Activated naive CD4-positive, alpha-beta T cell treated with anti-CD3 and anti-CD28 coated beads, Interleukin-2, amount 10 ng/mL, durations not matched to agents 7 days and 5 days (primary cell): ENCODE data around the gene SLA2.
"Not testable (repeated sequence)": the region's sequence is repeated elsewhere in the genome, so short reads cannot be mapped to it uniquely, and the experiment has no call there.

Source experiments
- CTCF ChIA-PET: fragments of 350-600 bp; sonication (Branson Sonifier 250); formaldehyde crosslinking; loops from one replicate; lab custom pipeline; 2021; ENCODE audit warnings: antibody characterized with exemption; lab: Charles Lee
- DNase-seq: peaks from one replicate; pipeline ENCODE4 v3.0.0-alpha.2; 2020
- H3K27ac Mint-ChIP-seq: one replicate; pipeline ENCODE4 v1.8.0; 2021; ENCODE audit warnings: mild to moderate bottlenecking, moderate library complexity, mixed read lengths
- H3K27me3 Mint-ChIP-seq: one replicate; pipeline ENCODE4 v1.8.0; 2021; ENCODE audit warnings: mild to moderate bottlenecking, mixed read lengths
- H3K36me3 Mint-ChIP-seq: one replicate; pipeline ENCODE4 v1.8.0; 2021; ENCODE audit warnings: mixed read lengths
- H3K4me1 Mint-ChIP-seq: one replicate; pipeline ENCODE4 v1.8.0; 2021; ENCODE audit warnings: mixed read lengths
- H3K4me3 Mint-ChIP-seq: one replicate; pipeline ENCODE4 v1.8.0; 2021; ENCODE audit warnings: mild to moderate bottlenecking, moderate library complexity, mixed read lengths
- H3K9me3 Mint-ChIP-seq: one replicate; pipeline ENCODE4 v1.8.0; 2021; ENCODE audit warnings: mixed read lengths

The SLA2 gene

DNA sequence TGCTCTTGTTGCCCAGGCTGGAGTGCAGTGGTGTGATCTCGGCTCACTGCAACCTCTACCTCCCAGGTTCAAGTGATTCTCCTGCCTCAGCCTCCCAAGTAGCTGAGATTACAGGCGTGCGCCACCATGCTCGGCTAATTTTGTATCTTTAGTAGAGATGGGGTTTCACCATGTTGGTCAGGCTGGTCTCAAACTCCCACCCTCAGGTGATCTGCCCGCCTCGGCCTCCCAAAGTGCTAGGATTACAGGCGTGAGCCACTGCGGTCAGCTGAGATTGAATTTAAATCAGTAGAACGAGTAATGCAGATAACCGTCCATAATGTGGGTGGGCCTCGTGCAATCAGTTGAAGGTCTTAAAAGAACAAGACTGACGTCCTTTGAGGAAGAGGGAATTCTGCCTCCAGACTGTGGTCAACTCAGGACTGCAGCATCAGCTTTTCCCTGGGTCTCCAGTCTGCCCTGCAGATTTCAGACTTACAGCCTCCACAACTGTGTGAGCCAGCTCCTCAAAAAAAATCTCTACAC, 7.1 kb downstream of the SLA2 start:
- not testable (repeated sequence) for H3K27me3 Mint-ChIP-seq, DNase-seq, H3K9me3 Mint-ChIP-seq, H3K4me3 Mint-ChIP-seq
- Mint-ChIP-seq H3K27ac (peak overlapping the region; percentile 37), H3K36me3 (peaks cover 55% of the 10 kb centered on the region), H3K4me1 (peaks cover 35% of the 10 kb centered on the region)
- CTCF ChIA-PET, result interaction anchor here (0.6 kb wide), 1 partner anchor 1426 kb away, joined by 3 read pairs; no protein-coding TSS in a partner anchor

DNA sequence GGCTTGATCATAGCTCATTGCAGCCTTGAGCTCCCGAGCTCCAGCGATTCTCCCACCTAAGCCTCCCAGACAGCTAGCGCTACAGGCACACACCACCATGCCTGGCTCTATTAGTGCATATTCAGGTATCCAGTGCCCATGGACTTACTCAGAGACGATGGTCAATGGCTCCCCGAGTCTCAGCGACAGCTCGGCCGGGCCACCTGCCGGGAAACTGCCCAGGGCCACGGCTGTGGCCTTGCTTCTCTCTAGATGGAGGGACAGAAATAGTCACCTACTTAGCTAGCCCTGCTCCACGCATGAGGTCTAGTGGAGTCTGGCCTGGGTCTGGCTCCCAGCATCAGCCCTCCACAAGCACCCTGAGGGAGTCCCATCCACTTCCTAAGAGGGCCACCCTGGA, 11.7 kb downstream of the SLA2 start:
- peaks cover 35% of the 10 kb centered on the region for H3K4me1 Mint-ChIP-seq
- DNase-seq, result no peak
- H3K36me3 Mint-ChIP-seq, result peaks cover 60% of the 10 kb centered on the region
- H3K27me3 Mint-ChIP-seq, result no peaks in the 10 kb centered on the region
- CTCF ChIA-PET, result interaction anchor here (0.9 to 1.5 kb wide), 2 partner anchors 8 to 123 kb away, joined by 3 to 4 read pairs; no protein-coding TSS in a partner anchor
- H3K9me3 Mint-ChIP-seq, result no peaks in the 10 kb centered on the region
- H3K27ac Mint-ChIP-seq, result peak overlapping the region; percentile 47
- no peak overlapping the region for H3K4me3 Mint-ChIP-seq

DNA sequence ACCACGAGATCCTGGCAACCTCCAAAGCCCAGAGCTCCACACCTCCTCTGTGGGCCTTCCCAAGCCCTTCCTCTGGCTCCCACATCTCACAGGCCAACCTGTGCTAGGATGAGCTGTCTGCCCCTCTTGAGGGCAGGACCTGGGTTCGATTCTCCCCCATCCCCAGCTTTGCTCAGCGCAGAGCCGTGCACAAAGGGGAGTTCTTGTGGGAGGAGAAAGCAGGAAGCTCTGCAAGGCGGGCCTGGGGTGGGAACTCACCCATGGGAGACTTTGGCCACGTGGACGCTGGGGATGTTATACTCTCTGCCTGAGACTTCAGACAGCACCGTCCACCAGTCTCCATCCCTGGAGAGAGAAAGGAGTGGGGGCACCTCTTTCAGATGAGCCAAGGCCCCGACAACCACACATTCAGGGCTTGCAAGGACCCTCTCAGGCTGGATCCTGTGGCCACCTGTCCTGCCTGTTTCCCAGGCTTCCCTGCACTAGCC, 12.7 kb downstream of the SLA2 start:
- Mint-ChIP-seq H3K4me1 (peaks cover 42% of the 10 kb centered on the region), H3K27ac (peak overlapping the region; percentile 52), H3K27me3 (no peaks in the 10 kb centered on the region), H3K36me3 (peaks cover 55% of the 10 kb centered on the region), H3K9me3 (no peaks in the 10 kb centered on the region), H3K4me3 (no peak overlapping the region)
- CTCF ChIA-PET, result interaction anchor here (0.9 to 1.5 kb wide), 4 partner anchors 9 to 124 kb away, joined by 3 to 4 read pairs (median 3); partner anchors contain the start of gene RAB5IF
- DNase-seq, result no peak

DNA sequence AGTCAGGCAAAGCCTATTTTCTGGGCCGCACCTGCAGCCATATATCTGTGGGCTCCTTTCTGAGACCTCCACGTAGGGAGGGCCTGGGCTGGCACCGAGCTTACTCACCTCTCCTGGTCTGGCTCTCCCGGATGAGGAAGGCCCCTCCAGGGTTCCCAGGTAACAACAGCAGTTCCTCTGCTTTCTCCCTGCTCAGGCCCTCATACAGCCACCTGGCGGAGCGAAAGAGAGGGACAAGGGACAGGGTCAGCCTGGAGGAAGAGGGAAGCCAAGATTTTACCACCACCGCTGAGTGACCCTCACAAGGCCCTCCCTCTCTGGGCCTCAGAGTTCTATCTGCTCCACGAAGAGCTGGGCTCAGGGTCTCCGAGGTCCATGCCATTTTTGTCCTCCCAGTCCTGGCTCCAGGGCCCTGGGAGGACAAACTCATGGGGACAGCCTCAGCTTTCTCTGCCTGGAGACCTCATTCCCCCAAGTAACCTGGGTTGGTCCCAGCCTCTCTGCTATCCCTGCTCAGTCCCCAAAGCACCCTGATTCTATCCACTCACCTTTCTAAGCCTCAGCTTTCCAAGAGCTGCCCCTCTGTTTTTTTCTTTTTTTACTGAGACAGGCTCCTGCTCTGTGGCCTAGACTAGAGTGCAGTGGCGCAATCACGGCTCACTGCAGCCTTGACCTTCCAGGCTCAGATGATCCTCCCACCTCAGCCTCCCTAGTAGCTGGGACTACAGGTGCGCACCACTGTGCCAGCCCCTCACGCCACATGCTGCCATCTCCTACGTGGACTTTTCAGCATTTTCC, 13.3 kb downstream of the SLA2 start:
- H3K4me1 Mint-ChIP-seq, result peaks cover 45% of the 10 kb centered on the region
- H3K9me3 Mint-ChIP-seq, result no peaks in the 10 kb centered on the region
- no peak for DNase-seq
- no peaks in the 10 kb centered on the region for H3K27me3 Mint-ChIP-seq
- peaks cover 56% of the 10 kb centered on the region for H3K36me3 Mint-ChIP-seq
- CTCF ChIA-PET, result interaction anchor here (1.3 to 1.4 kb wide), 2 partner anchors 27 to 122 kb away, joined by 3 read pairs; partner anchors contain the start of gene RAB5IF
- no peak overlapping the region for H3K4me3 Mint-ChIP-seq
- peak overlapping the region; percentile 75 for H3K27ac Mint-ChIP-seq

DNA sequence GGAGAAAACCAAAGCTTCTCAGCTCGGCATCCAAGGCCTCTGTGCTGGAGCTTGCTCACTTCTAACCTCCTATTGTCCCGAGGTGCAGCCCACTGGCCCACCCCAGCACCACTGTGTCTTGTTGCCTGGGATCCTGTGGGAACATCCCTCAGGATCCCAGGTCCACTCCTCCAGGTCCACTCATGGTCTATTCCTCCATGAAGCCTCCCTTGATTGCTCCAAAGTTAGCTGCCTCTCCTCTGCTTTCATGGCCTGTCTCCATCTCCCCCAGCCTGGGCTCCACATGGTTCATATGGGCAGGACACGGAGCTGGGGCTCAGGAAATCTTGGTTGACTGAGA, 13.9 kb downstream of the SLA2 start:
- H3K36me3 Mint-ChIP-seq, result peaks cover 59% of the 10 kb centered on the region
- DNase-seq, result no peak
- peaks cover 45% of the 10 kb centered on the region for H3K4me1 Mint-ChIP-seq
- H3K27ac Mint-ChIP-seq, result peak overlapping the region; percentile 75
- CTCF ChIA-PET, result interaction anchor here (1.1 to 1.4 kb wide), 3 partner anchors 26 to 123 kb away, joined by 3 to 4 read pairs (median 3); partner anchors contain the start of gene RAB5IF
- no peak overlapping the region for H3K4me3 Mint-ChIP-seq
- no peaks in the 10 kb centered on the region for H3K27me3 Mint-ChIP-seq
- no peaks in the 10 kb centered on the region for H3K9me3 Mint-ChIP-seq

DNA sequence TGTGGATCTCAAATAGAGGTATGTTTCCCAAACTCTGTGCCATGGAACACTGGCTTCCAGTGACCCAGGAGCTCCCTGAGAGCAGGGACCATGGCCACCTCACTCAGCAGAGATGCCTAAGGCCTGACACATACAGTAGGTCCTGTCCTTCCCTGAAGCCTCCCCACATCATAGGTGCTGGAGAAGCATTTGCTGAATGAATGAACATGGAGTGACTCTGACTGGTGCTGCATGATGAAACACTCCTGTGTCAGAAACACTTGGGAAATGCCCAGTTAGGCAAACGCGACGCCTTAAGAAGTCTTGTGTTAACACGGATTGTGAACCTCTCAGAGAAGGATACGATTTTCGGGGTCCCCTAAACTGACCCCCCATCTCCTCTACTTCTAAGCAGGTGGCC, 14.3 kb downstream of the SLA2 start:
- Mint-ChIP-seq H3K4me1 (peaks cover 45% of the 10 kb centered on the region), H3K27ac (peak overlapping the region; percentile 75), H3K36me3 (peaks cover 61% of the 10 kb centered on the region), H3K9me3 (no peaks in the 10 kb centered on the region), H3K27me3 (no peaks in the 10 kb centered on the region), H3K4me3 (no peak overlapping the region)
- no peak for DNase-seq
- CTCF ChIA-PET, result interaction anchor here (1.1 kb wide), 1 partner anchor 123 kb away, joined by 4 read pairs; no protein-coding TSS in a partner anchor

DNA sequence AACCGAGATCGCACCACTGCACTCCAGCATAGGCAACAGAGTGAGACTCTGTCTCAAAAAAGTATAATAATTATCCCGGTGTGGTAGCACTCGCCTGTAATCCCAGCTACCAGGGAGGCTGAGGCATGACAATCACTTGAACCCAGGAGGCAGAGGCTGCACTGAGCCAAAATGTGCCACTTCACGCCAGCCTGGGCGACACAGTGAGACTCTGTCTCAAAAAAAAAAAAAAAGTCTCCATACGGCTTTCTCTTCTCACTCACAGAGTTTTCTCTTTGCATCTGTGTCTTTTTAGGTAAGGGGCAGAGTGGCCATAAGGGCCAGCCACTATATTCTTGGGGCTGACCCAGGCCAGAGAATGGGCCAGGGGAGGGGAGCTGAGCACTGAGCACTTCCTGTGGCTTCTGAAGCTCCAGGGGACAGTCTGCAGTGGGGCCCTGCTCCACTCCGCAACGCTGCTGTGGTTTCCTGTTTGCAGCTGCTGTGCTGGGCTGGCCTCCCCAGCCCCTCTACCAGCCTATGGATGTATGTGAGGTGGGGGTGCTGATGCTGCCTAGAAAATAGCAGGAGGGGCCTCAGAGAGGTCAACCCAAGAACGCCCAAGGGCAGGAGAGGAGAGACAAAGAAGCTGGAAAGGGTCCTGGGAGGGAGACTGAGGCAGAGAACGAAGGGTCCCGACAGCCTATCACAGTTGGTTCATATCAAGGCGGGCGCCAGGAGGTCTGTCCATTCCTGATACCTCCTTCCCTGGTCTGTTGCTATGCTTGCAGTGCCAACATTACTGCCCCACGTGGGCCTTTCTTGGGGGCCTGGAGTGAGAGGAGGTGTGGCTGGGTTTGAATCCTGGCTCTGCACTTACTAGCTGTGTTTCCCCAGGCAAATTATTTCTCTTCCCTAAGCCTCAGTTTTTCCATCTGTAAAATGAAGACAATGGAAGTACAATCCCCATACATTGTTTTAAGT, 16.0 kb downstream of the SLA2 start:
- peak overlapping the region; percentile 88 for H3K27ac Mint-ChIP-seq
- CTCF ChIA-PET, result interaction anchor here (0.6 to 1.9 kb wide), 7 partner anchors 14 to 125 kb away, joined by 3 to 8 read pairs (median 4); partner anchors contain the start of gene RAB5IF
- peaks cover 58% of the 10 kb centered on the region for H3K36me3 Mint-ChIP-seq
- no peaks in the 10 kb centered on the region for H3K9me3 Mint-ChIP-seq
- peak; percentile 72 for DNase-seq
- H3K27me3 Mint-ChIP-seq, result no peaks in the 10 kb centered on the region
- H3K4me3 Mint-ChIP-seq, result peak overlapping the region; percentile 55
- H3K4me1 Mint-ChIP-seq, result peaks cover 46% of the 10 kb centered on the region

DNA sequence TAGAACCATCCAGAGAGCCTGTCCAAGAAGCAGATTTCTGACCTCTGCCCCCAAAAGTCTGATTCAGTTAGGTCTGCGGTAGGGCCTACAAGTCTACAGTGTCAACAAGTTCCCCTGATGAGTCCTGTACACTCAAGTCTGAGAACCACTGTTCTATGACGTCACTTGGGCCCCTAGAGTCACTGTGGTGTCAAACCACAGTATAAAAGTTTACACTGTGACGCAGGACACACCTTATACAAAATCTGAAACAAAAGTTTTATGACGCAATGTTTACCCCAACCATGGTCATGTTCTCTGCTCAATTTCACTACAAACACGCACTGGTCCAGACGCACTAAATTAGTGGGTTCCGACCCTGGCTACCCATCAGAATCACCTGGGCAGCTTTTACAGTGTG, 17.9 kb downstream of the SLA2 start:
- Mint-ChIP-seq H3K4me3 (no peak overlapping the region), H3K27ac (peak overlapping the region; percentile 67)

DNA sequence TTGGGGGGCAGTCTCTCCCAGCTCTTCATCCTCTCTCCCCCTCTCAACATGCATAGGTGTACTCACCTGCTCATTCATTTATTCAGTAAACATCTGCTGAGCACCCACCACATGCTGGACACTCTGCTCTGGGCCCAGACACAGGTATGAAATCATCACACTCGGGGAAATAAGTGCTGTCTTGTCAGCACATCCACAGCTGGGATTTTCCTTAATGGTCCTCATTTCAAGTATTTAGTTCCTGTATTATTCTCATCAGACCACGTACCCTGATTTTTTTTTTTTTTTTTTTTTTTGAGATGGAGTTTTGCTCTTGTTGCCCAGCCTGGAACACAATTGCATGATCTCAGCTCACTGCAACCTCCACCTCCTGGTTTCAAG, 21.1 kb downstream of the SLA2 start:
- CTCF ChIA-PET, result interaction anchor here (2.5 to 2.6 kb wide), 2 partner anchors 11 to 12 kb away, joined by 6 read pairs; no protein-coding TSS in a partner anchor
- no peaks in the 10 kb centered on the region for H3K9me3 Mint-ChIP-seq
- peaks cover 45% of the 10 kb centered on the region for H3K36me3 Mint-ChIP-seq

More for the DNA sequence above, 17.9 kb downstream of the SLA2 start:
- Mint-ChIP-seq H3K4me1 (peaks cover 58% of the 10 kb centered on the region), H3K36me3 (peaks cover 67% of the 10 kb centered on the region), H3K9me3 (no peaks in the 10 kb centered on the region), H3K27me3 (no peaks in the 10 kb centered on the region)
- DNase-seq, result no peak
- CTCF ChIA-PET, result interaction anchor here (0.8 kb wide), 1 partner anchor 18 kb away, joined by 3 read pairs; no protein-coding TSS in a partner anchor

DNA sequence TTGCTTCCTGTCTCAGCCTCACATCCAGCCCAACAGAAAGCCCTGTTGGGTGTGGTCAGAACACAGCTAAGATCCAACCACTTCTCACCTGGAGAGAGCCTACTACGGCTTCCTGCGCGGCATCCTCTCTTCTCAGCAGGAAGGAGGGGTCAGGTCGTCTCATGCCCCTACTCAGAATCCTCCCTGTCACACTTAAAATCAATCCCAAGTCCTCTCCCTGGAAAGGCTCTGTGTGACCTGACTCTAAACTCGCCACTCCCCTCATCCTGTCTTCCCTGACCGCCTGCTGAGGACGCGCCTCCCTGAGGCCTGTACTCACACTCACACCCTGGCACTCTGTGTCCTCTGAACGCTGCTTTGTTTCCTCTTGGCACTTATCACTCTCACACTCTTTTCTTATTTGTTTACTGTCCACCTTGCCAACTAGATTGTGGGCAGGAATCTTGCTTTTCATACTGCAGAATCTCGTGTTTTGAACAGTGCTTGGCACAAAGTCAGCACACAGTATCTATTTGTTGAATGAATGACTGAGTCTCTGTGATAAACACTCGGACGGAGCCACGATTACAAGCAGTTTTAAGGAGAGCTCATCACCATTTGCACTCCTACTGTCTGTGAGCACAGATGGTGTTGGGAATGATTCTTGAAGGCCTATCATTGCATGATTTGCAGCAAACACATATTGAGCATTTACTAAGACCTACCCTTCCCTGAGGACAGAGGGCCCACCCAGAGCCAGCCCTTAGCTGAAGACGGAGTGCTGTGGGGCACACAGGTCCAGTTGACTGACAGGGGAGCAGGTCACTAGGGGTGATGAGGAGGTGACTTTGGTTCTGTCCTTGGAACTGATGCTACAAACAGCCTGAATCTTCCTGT, 21.7 kb downstream of the SLA2 start:
- DNase-seq, result no peak
- peaks cover 41% of the 10 kb centered on the region for H3K36me3 Mint-ChIP-seq
- no peaks in the 10 kb centered on the region for H3K27me3 Mint-ChIP-seq
- no peaks in the 10 kb centered on the region for H3K9me3 Mint-ChIP-seq
- H3K4me3 Mint-ChIP-seq, result no peak overlapping the region
- peak overlapping the region; percentile 53 for H3K27ac Mint-ChIP-seq
- H3K4me1 Mint-ChIP-seq, result peaks cover 35% of the 10 kb centered on the region
- CTCF ChIA-PET, result interaction anchor here (1.0 to 2.5 kb wide), 3 partner anchors 11 to 20 kb away, joined by 5 to 8 read pairs (median 6); partner anchors contain the start of gene RAB5IF

More for the DNA sequence above, 21.1 kb downstream of the SLA2 start:
- H3K27ac Mint-ChIP-seq, result peak overlapping the region; percentile 53
- no peak for DNase-seq
- H3K27me3 Mint-ChIP-seq, result no peaks in the 10 kb centered on the region
- peaks cover 41% of the 10 kb centered on the region for H3K4me1 Mint-ChIP-seq
- no peak overlapping the region for H3K4me3 Mint-ChIP-seq

DNA sequence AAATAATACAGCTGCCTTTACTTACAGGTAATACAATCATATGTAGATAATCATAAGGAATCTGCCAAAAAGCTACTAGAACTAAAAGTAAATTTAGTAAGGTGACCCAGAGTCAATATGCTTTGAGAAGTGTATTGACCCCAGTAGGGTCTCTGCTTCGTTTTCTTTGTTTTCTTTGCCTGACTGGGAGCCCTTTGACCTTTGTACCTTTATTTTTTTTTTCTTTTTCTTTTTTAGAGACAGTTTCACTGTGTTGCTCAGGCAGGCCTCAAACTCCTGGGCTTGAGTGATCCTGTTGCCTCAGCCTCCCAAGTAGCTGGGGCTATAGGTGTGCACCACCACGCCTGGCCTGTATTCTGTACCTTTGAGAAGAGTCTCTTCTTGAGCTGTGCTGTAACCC, 22.6 kb downstream of the SLA2 start:
- peaks cover 39% of the 10 kb centered on the region for H3K36me3 Mint-ChIP-seq
- peaks cover 28% of the 10 kb centered on the region for H3K4me1 Mint-ChIP-seq
- H3K27ac Mint-ChIP-seq, result peak overlapping the region; percentile 69
- CTCF ChIA-PET, result interaction anchor here (1.0 to 2.5 kb wide), 3 partner anchors 10 to 21 kb away, joined by 5 to 8 read pairs (median 6); partner anchors contain the start of gene RAB5IF
- H3K27me3 Mint-ChIP-seq, result no peaks in the 10 kb centered on the region
- no peaks in the 10 kb centered on the region for H3K9me3 Mint-ChIP-seq
- H3K4me3 Mint-ChIP-seq, result no peak overlapping the region
- DNase-seq, result no peak

DNA sequence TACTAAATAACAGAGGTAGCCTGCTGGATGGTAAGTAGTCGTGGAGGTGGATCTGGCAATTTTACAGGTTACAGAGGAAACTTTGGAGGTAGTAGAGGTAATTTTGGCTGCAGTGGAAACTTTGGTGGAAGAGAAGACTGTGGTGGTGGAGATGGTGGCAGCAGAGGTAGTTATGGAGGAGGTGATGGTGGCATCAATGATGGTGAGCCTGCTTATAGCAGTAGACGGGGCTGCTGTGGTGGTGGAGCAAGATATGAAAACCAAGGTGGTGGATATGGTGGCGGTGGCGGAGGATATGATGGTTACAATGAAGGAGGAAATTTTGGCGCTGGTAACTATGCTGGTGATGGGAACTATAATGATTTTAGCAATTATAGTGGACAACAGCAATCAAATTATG, 25.1 kb downstream of the SLA2 start:
- Mint-ChIP-seq H3K27ac (no peak overlapping the region), H3K4me1 (peaks cover 23% of the 10 kb centered on the region), H3K36me3 (peaks cover 25% of the 10 kb centered on the region), H3K27me3 (no peaks in the 10 kb centered on the region), H3K9me3 (no peaks in the 10 kb centered on the region), H3K4me3 (no peak overlapping the region)
- no peak for DNase-seq
- CTCF ChIA-PET, result no interaction called here
